GM12878 (cell line): ENCODE data around the gene CLCNKA. TPM values are rescaled to one million over a fixed set of nuclear protein-coding genes. Genes with fewer than 3 reads are reported as not detected.

Source experiments
- ATAC-seq: fragments of 200-7000 bp; cut with Tn5 transposase; 3 replicates; pipeline ENCODE4 v1.9.1; 2020; ENCODE audit warnings: mild to moderate bottlenecking, moderate library complexity
- BruUV-seq: library from RNA; stranded (reverse); fragments of 400-500 nt; replicated peaks from 2 replicates; lab custom pipeline; 2021; lab: Mats Ljungman, UMichigan
- CTCF ChIA-PET: fragments of 300-600 bp; sonication (Branson Sonifier 250); formaldehyde crosslinking; extraction: SDS; loops from one replicate; lab custom pipeline; 2021; ENCODE audit warnings: inconsistent platforms; lab: Yijun Ruan, JAX
- POLR2A ChIA-PET: fragments of 350-600 bp; formaldehyde crosslinking; extraction: SDS; loops from one replicate; lab custom pipeline; 2021; ENCODE audit warnings: inconsistent platforms; lab: Charles Lee
- RAD21 ChIA-PET: fragments of 300-600 bp; sonication (Branson Sonifier 250); formaldehyde crosslinking; loops from one replicate; lab custom pipeline; 2023; ENCODE audit warnings: antibody characterized with exemption; ENCODE audit not compliant: unreplicated experiment; lab: Charles Lee
- SMC1A ChIA-PET: fragments of 300-600 bp; sonication (Branson Sonifier 250); formaldehyde crosslinking; loops from one replicate; lab custom pipeline; 2023; ENCODE audit not compliant: unreplicated experiment, uncharacterized antibody; lab: Charles Lee
- DNase-seq: peaks from one replicate; pipeline ENCODE4 v3.0.0-alpha.2; 2011; ENCODE audit warnings: low read depth, low spot score
- FAIRE-seq: peaks from 3 replicates; lab custom pipeline; 2011; peaks lifted over from hg19 to GRCh38; lab: Jason Lieb, UNC
- H2AFZ ChIP-seq: 2 replicates; pipeline ENCODE4 v1.6.0; 2011; ENCODE audit warnings: low read depth, low read length, control low read depth; ENCODE audit not compliant: control insufficient read depth
- H3K27ac ChIP-seq: 2 replicates; pipeline ENCODE4 v1.5.1; 2011; ENCODE audit warnings: control low read depth; ENCODE audit not compliant: control insufficient read depth, insufficient read depth
- H3K27me3 ChIP-seq, 2 experiments: replicated peaks in 1 of 2; 2 replicates each; pipeline versions ENCODE4 v1.6.0 to v1.6.1; 2011; ENCODE audit warnings: low read length in 1 of 2; ENCODE audit not compliant: control insufficient read depth in 2 of 2, insufficient read depth in 2 of 2
- H3K36me3 ChIP-seq, 2 experiments: 2 replicates each; pipeline ENCODE4 v1.5.1; 2011; ENCODE audit warnings: low read length in 1 of 2; ENCODE audit not compliant: control insufficient read depth in 2 of 2, insufficient read depth in 2 of 2
- H3K4me1 ChIP-seq: 2 replicates; pipeline ENCODE4 v1.6.1; 2011; ENCODE audit warnings: mild to moderate bottlenecking, low read length, moderate library complexity, mixed read lengths; ENCODE audit not compliant: control insufficient read depth, insufficient read depth
- H3K4me2 ChIP-seq: 2 replicates; pipeline ENCODE4 v1.6.0; 2011; ENCODE audit warnings: control low read depth; ENCODE audit not compliant: control insufficient read depth, insufficient read depth
- H3K4me3 ChIP-seq: fragments of 200-600 bp; sonication (generic); 2 replicates; pipeline ENCODE4 v1.5.1; 2016
- H3K79me2 ChIP-seq: 2 replicates; pipeline ENCODE4 v1.6.0; 2011; ENCODE audit warnings: low read length; ENCODE audit not compliant: control insufficient read depth, insufficient read depth
- H3K9ac ChIP-seq: 2 replicates; pipeline ENCODE4 v1.8.0; 2011; ENCODE audit warnings: low read length, control low read depth, mixed read lengths; ENCODE audit not compliant: control insufficient read depth, insufficient read depth
- H3K9me3 ChIP-seq: replicated peaks from 3 replicates; pipeline ENCODE4 v1.5.1; 2011; ENCODE audit warnings: mild to moderate bottlenecking, low read length; ENCODE audit not compliant: control insufficient read depth, insufficient read depth
- H4K20me1 ChIP-seq: 2 replicates; pipeline ENCODE4 v1.6.0; 2011; ENCODE audit not compliant: control insufficient read depth, insufficient read depth
- ASH2L ChIP-seq: fragments of 300-600, 200-600 bp; sonication (generic); IDR thresholded peaks from 2 replicates; pipeline ENCODE4 v1.6.1; 2017; ENCODE audit warnings: low read depth, mild to moderate bottlenecking, borderline replicate concordance
- BCLAF1 ChIP-seq: fragments of 450-650 bp; IDR thresholded peaks from 2 replicates; pipeline ENCODE4 v1.6.1; 2017; ENCODE audit warnings: antibody characterized with exemption, mild to moderate bottlenecking, moderate library complexity
- FOXM1 ChIP-seq: IDR thresholded peaks from 2 replicates; pipeline ENCODE4 v1.6.1; 2012; ENCODE audit warnings: low read depth, mild to moderate bottlenecking, inconsistent platforms, low read length, moderate library complexity
- JUNB ChIP-seq: IDR thresholded peaks from 2 replicates; pipeline ENCODE4 v1.6.1; 2016; ENCODE audit warnings: antibody characterized with exemption, mild to moderate bottlenecking
- KLF5 ChIP-seq: fragments of 450-650 bp; IDR thresholded peaks from 2 replicates; pipeline ENCODE4 v1.6.1; 2014; ENCODE audit warnings: mild to moderate bottlenecking; ENCODE audit not compliant: partially characterized antibody
- RELB ChIP-seq: fragments of 450-650 bp; IDR thresholded peaks from 2 replicates; pipeline ENCODE4 v1.6.1; 2017; ENCODE audit warnings: low read depth, mild to moderate bottlenecking, moderate library complexity
- SMARCA5 ChIP-seq: fragments of 450-650 bp; IDR thresholded peaks from 2 replicates; pipeline ENCODE4 v1.6.1; 2017; ENCODE audit warnings: mild to moderate bottlenecking
- ZBTB40 ChIP-seq: fragments of 450-650 bp; IDR thresholded peaks from 2 replicates; pipeline ENCODE4 v1.6.1; 2016; ENCODE audit warnings: mild to moderate bottlenecking, moderate library complexity, borderline replicate concordance
- WGBS: methylation state at CpG from one replicate; pipeline ENCODE4 v1.1.6; 2016; ENCODE audit warnings: low lambda C conversion rate; ENCODE audit not compliant: insufficient replicate concordance, insufficient coverage; ENCODE audit errors: missing lambda C conversion rate; 5-methylcytosine and 5-hydroxymethylcytosine counted together
- in situ Hi-C: fragments of 300-500 bp; cut with MboI; formaldehyde crosslinking; loops from 9 replicates; pipeline ENCODE4 v1.14.3; 2018; ENCODE audit warnings: mixed read lengths
- intact Hi-C: fragments of 100-400 bp; cut with micrococcal nuclease; formaldehyde crosslinking; loops from one replicate; pipeline ENCODE4 v1.14.2; 2022; ENCODE audit not compliant: unreplicated experiment
- polyA plus RNA-seq, 11 experiments: library from polyadenylated mRNA; depleted of rRNA in 4 of 11; unstranded in 6 of 11; stranded (reverse) in 5 of 11; fragments of >200 nt; fragmentation: Nextera tagmentation in 4 of 11; fragmentation: Illumina TruSeq in 1 of 11; extraction: Ambion mirVana in 4 of 11; extraction: Trizol in 1 of 11; gene quantifications; 1 replicate in 1 of 11; 2 replicates in 10 of 11; pipeline versions ENCODE4 v1.2.1 to v1.2.3, GENCODE V29; 2011 to 2016; ENCODE audit warnings: inconsistent platforms in 2 of 11, missing spikeins in 2 of 11, low read depth in 1 of 11
- total RNA-seq, 4 experiments: library from RNA; depleted of rRNA in 3 of 4; stranded (reverse); fragments of >200 nt in 3 of 4; fragmentation: Illumina TruSeq in 1 of 4; extraction: Trizol in 1 of 4; gene quantifications; 2 replicates each; pipeline versions ENCODE4 v1.2.1 to v1.2.3, GENCODE V29; 2013 to 2021

CLCNKA gene
- total and polyA plus RNA-seq, 10 of the 15 experiments (the other 5 are each of a cell fraction or from before 2014, with no cell fraction given) = 0.02 to 0.15 (median 0.08) TPM; not detected in 6

DNA sequence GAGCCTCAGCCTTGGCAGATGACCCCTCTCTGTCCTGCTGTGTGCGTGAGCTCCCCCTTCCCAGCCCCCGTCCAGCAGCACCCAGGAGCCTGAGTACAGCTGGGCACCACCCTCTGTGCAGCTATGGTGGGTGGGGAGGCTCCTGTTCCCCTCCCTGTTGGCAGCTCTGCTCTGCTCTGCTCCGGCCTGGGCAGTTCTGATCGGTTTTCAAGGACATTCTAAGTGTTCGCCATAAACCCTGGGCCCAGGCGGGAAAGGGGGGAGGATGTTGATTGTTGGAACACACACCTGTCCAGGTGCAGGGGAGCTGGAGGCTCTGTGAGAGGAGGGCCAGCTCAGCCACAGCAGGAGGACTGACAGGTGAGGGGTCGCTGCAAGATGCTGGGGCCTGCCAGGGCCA lies 21.7 kb downstream of the CLCNKA start, which contains the start of gene CLCNKB:
CLCNKB (plus strand) TSS at position 262 of the 400 bp plus-strand sequence. CDS start 711 bp downstream, outside the sequence.
- Histone ChIP-seq H3K27ac (no peak within 1 kb of the TSS), H2AFZ (no peak within 1 kb of the TSS), H4K20me1 (no peaks in the 10 kb centered on the region), H3K4me3 (no peak within 1 kb of the TSS), H3K79me2 (no peaks in the 10 kb centered on the region), H3K9ac (no peak within 1 kb of the TSS), H3K36me3 (no peaks in the 10 kb centered on the region), H3K27me3 (no peaks in the 10 kb centered on the region; a peak in 2 of 4 replicates), H3K9me3 (no peaks in the 10 kb centered on the region), H3K4me2 (no peak within 1 kb of the TSS), H3K4me1 (no peaks in the 10 kb centered on the region)
- no TSS peak for BruUV-seq
- TF ChIP-seq ZBTB40 (no peak), FOXM1 (no peak), RELB (no peak), JUNB (no peak), ASH2L (no peak), KLF5 (no peak), BCLAF1 (no peak), SMARCA5 (no peak)
- RAD21 ChIA-PET = interaction anchor here (0.6 kb wide), 1 partner anchor 88 kb away, joined by 3 read pairs; no protein-coding TSS in a partner anchor
- no peak for ATAC-seq
- FAIRE-seq = no peak
- SMC1A ChIA-PET = no interaction called here
- CTCF ChIA-PET = interaction anchor here (0.6 to 1.9 kb wide), 3 partner anchors 10 to 228 kb away, joined by 3 to 5 read pairs (median 3); no protein-coding TSS in a partner anchor
- in situ Hi-C loops = no loop called here
- 28% methylated on average over 6 of the region's 7 CpGs for WGBS
- POLR2A ChIA-PET = no interaction called here
- intact Hi-C loops = no loop called here
- DNase-seq = no peak
